AG04450 (cell line): ENCODE data around the gene COL25A1. TPM values are rescaled to one million over a fixed set of nuclear protein-coding genes. Genes with fewer than 3 reads are reported as not detected.

Experiments
- CTCF ChIA-PET: fragments of 300-600, 350-600 bp; formaldehyde crosslinking; extraction: SDS; loops from one replicate; lab custom pipeline; 2022; ENCODE audit warnings: antibody characterized with exemption, inconsistent platforms; lab: Charles Lee
- POLR2A ChIA-PET: fragments of 350-600 bp; formaldehyde crosslinking; extraction: SDS; loops from one replicate; lab custom pipeline; 2021; ENCODE audit warnings: antibody characterized with exemption, inconsistent platforms; lab: Yijun Ruan, JAX
- DNase-seq: peaks from one replicate; pipeline ENCODE4 v3.0.0-alpha.2; 2011; ENCODE audit warnings: low read depth, low spot score
- H3K27ac ChIP-seq: one replicate; pipeline ENCODE4 v1.5.1; 2012; ENCODE audit warnings: low read depth, low read length, control low read depth
- H3K27me3 ChIP-seq: one replicate; pipeline ENCODE4 v1.6.0; 2012; ENCODE audit warnings: low read length; ENCODE audit not compliant: control insufficient read depth, insufficient read depth
- H3K4me3 ChIP-seq: 2 replicates; pipeline ENCODE4 v1.5.1; 2011; ENCODE audit warnings: mild to moderate bottlenecking, low read depth, low read length, control low read depth
- H3K9me3 ChIP-seq: 2 replicates; pipeline ENCODE4 v1.5.1; 2012; ENCODE audit warnings: low read length; ENCODE audit not compliant: control insufficient read depth, insufficient read depth
- CTCF ChIP-seq: IDR thresholded peaks from 2 replicates; pipeline ENCODE4 v1.5.1; 2011; ENCODE audit warnings: low read depth, low read length, control low read depth, inconsistent platforms
- polyA plus RNA-seq: library from polyadenylated mRNA; depleted of rRNA; stranded (reverse); fragments of >200 nt; gene quantifications from 2 replicates; pipeline ENCODE4 v1.2.3, GENCODE V29; 2011

COL25A1 gene
- polyA plus RNA-seq, 1 experiment: not detected

- TF ChIP-seq CTCF: no peak
Measured at GRCh38 chr4:109125084-109125483, 177.4 kb downstream of the COL25A1 start.

GRCh38 chr4:109123951-109124350, 178.5 kb downstream of the COL25A1 start:
- Histone ChIP-seq H3K27ac (no peak overlapping the region), H3K4me3 (no peak overlapping the region), H3K9me3 (no peaks in the 10 kb centered on the region), H3K27me3 (no peaks in the 10 kb centered on the region)
- ChIA-PET CTCF (no interaction called here), POLR2A (no interaction called here)
- no peak for TF ChIP-seq CTCF
- no peak for DNase-seq

More at GRCh38 chr4:109125084-109125483, 177.4 kb downstream of the COL25A1 start:
- H3K27me3 ChIP-seq: no peaks in the 10 kb centered on the region
- no peak for DNase-seq
- H3K27ac ChIP-seq: no peak overlapping the region
- POLR2A ChIA-PET: no interaction called here
- no peak overlapping the region for H3K4me3 ChIP-seq
- CTCF ChIA-PET: no interaction called here
- no peaks in the 10 kb centered on the region for H3K9me3 ChIP-seq

DNA sequence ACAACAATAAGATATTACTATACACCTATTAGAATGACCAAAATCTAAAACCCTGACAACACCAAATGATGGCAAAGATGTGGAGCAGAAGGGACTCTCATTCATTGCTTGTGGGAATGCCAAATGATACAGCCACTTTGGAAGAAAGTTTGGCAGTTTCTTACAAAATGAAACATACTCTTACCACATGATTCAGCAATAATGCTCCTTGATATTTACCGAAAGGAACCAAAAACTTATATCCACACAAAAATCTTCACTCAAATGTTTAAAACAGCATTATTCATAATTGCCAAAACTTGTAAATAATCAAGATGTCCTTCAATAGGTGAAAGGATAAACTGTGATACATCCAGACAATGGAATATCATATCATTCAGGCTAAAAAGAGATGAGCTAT, 180.9 kb downstream of the COL25A1 start:
- ChIA-PET POLR2A (no interaction called here), CTCF (no interaction called here)
- H3K27me3 ChIP-seq: no peaks in the 10 kb centered on the region

GRCh38 chr4:109119852-109120251, 182.6 kb downstream of the COL25A1 start:
- POLR2A ChIA-PET: no interaction called here
- TF ChIP-seq CTCF: no peak
- Histone ChIP-seq H3K4me3 (no peak overlapping the region), H3K9me3 (no peaks in the 10 kb centered on the region), H3K27ac (no peak overlapping the region), H3K27me3 (no peaks in the 10 kb centered on the region)
- DNase-seq: no peak
- CTCF ChIA-PET: no interaction called here

More for the DNA sequence above, 180.9 kb downstream of the COL25A1 start:
- DNase-seq: no peak
- no peaks in the 10 kb centered on the region for H3K9me3 ChIP-seq
- H3K4me3 ChIP-seq: no peak overlapping the region
- TF ChIP-seq CTCF: no peak
- no peak overlapping the region for H3K27ac ChIP-seq

DNA sequence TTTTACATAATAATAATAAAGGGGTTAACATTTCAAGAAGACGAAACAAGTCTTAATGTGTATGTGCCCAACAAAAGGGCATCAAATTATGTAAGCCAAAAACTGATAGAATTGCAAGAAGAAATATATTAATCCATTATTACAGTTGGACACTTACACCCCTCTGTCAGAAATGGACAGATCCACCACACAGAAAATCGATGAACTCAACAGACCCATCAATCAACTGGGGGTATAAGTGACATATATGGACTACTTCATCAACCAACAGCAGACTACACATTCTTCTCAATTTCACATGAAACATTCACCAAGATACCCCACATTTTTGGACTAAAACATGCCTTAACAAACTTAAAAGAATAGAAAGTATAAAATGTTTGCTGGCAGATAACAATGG, 183.8 kb downstream of the COL25A1 start:
- ChIA-PET CTCF (no interaction called here), POLR2A (no interaction called here)
- TF ChIP-seq CTCF: no peak
- no peak for DNase-seq
- H3K27me3 ChIP-seq: no peaks in the 10 kb centered on the region
- H3K9me3 ChIP-seq: no peaks in the 10 kb centered on the region
- no peak overlapping the region for H3K27ac ChIP-seq
- no peak overlapping the region for H3K4me3 ChIP-seq
